WTC11 (cell line): ENCODE measurements around the gene FUZ. TPM values are rescaled to one million over a fixed set of nuclear protein-coding genes. Genes with fewer than 3 reads are reported as not detected.

Source experiments
- ATAC-seq: fragments of 200-7000 bp; cut with Tn5 transposase; 2 replicates; pipeline ENCODE4 v1.10.0; 2021; ENCODE audit warnings: mild to moderate bottlenecking, moderate library complexity
- CTCF ChIA-PET: fragments of 300-600 bp; sonication (Branson Sonifier 250); formaldehyde crosslinking; loops from one replicate; lab custom pipeline; 2021; ENCODE audit warnings: antibody characterized with exemption; lab: Charles Lee
- POLR2A ChIA-PET: fragments of 350-600 bp; sonication (Branson Sonifier 250); formaldehyde crosslinking; loops from one replicate; lab custom pipeline; 2021; ENCODE audit warnings: antibody characterized with exemption; lab: Charles Lee
- DNase-seq: peaks from one replicate; pipeline ENCODE4 v3.0.0; 2021; ENCODE audit warnings: low spot score
- H3K27ac Mint-ChIP-seq: 2 replicates; pipeline ENCODE4 v1.8.0; 2021; ENCODE audit warnings: mixed read lengths
- H3K27me3 Mint-ChIP-seq: 2 replicates; pipeline ENCODE4 v1.8.0; 2021; ENCODE audit warnings: low read depth, mild to moderate bottlenecking, moderate library complexity, mixed read lengths
- H3K36me3 Mint-ChIP-seq: 2 replicates; pipeline ENCODE4 v1.8.0; 2021; ENCODE audit warnings: mixed read lengths
- H3K4me1 Mint-ChIP-seq: 2 replicates; pipeline ENCODE4 v1.8.0; 2022; ENCODE audit warnings: mixed read lengths
- H3K4me3 Mint-ChIP-seq: 2 replicates; pipeline ENCODE4 v1.8.0; 2021; ENCODE audit warnings: mild to moderate bottlenecking, moderate library complexity, mixed read lengths
- H3K9me3 Mint-ChIP-seq: 2 replicates; pipeline ENCODE4 v1.8.0; 2021; ENCODE audit warnings: mixed read lengths
- ATF1 ChIP-seq: sonication (generic); formaldehyde crosslinking; IDR thresholded peaks from 2 replicates; pipeline ENCODE4 v1.8.1; 2023; ENCODE audit warnings: mild to moderate bottlenecking, moderate library complexity, missing genetic modification reagents
- CREB1 ChIP-seq: sonication (generic); formaldehyde crosslinking; IDR thresholded peaks from 2 replicates; pipeline ENCODE4 v1.8.0; 2023; ENCODE audit warnings: mild to moderate bottlenecking, missing genetic modification reagents
- ESRRA ChIP-seq: sonication (generic); formaldehyde crosslinking; IDR thresholded peaks from 2 replicates; pipeline ENCODE4 v1.8.1; 2022; ENCODE audit warnings: mild to moderate bottlenecking, missing genetic modification reagents, borderline replicate concordance
- ETV6 ChIP-seq: sonication (generic); formaldehyde crosslinking; IDR thresholded peaks from 2 replicates; pipeline ENCODE4 v1.8.1; 2022; ENCODE audit warnings: mild to moderate bottlenecking, missing genetic modification reagents
- FOXK1 ChIP-seq: sonication (generic); formaldehyde crosslinking; IDR thresholded peaks from 2 replicates; pipeline ENCODE4 v1.8.0; 2022; ENCODE audit warnings: mild to moderate bottlenecking, moderate library complexity, missing genetic modification reagents
- GABPB1 ChIP-seq: sonication (generic); formaldehyde crosslinking; IDR thresholded peaks from 2 replicates; pipeline ENCODE4 v1.8.1; 2023; ENCODE audit warnings: mild to moderate bottlenecking, missing genetic modification reagents
- IRF2 ChIP-seq: sonication (generic); formaldehyde crosslinking; IDR thresholded peaks from 2 replicates; pipeline ENCODE4 v1.8.0; 2022; ENCODE audit warnings: low read depth, missing genetic modification reagents, borderline replicate concordance
- NFYB ChIP-seq: sonication (generic); formaldehyde crosslinking; conservative IDR thresholded peaks from 2 replicates; pipeline ENCODE4 v1.8.0; 2022; ENCODE audit warnings: low read depth, missing genetic modification reagents
- NR1H2 ChIP-seq: sonication (generic); formaldehyde crosslinking; IDR thresholded peaks from 2 replicates; pipeline ENCODE4 v1.9.0; 2021; ENCODE audit warnings: mild to moderate bottlenecking, moderate library complexity, missing genetic modification reagents
- OVOL2 ChIP-seq: fragments of 250-450 bp; sonication (Bioruptor Pico); IDR thresholded peaks from 2 replicates; pipeline ENCODE4 v1.9.0; 2021; ENCODE audit warnings: mild to moderate bottlenecking, borderline replicate concordance
- RELA ChIP-seq: sonication (generic); formaldehyde crosslinking; IDR thresholded peaks from 2 replicates; pipeline ENCODE4 v1.8.1; 2022; ENCODE audit warnings: missing genetic modification reagents, mild to moderate bottlenecking, borderline replicate concordance
- RORB ChIP-seq: fragments of 250-450 bp; sonication (Bioruptor Pico); IDR thresholded peaks from 2 replicates; pipeline ENCODE4 v1.9.0; 2021; ENCODE audit warnings: mild to moderate bottlenecking
- SMAD4 ChIP-seq: sonication (generic); formaldehyde crosslinking; IDR thresholded peaks from 2 replicates; pipeline ENCODE4 v1.8.0; 2022; ENCODE audit warnings: mild to moderate bottlenecking, missing genetic modification reagents
- ZBTB21 ChIP-seq: sonication (generic); formaldehyde crosslinking; IDR thresholded peaks from 2 replicates; pipeline ENCODE4 v1.8.1; 2023; ENCODE audit warnings: mild to moderate bottlenecking, missing genetic modification reagents, borderline replicate concordance
- ZNF263 ChIP-seq: sonication (generic); formaldehyde crosslinking; IDR thresholded peaks from 2 replicates; pipeline ENCODE4 v1.8.1; 2022; ENCODE audit warnings: low read depth, mild to moderate bottlenecking, moderate library complexity, missing genetic modification reagents
- ZNF396 ChIP-seq: fragments of 250-450 bp; sonication (Bioruptor Pico); IDR thresholded peaks from 2 replicates; pipeline ENCODE4 v1.8.0; 2021; ENCODE audit warnings: mild to moderate bottlenecking, moderate library complexity, borderline replicate concordance
- ZNF416 ChIP-seq: fragments of 250-450 bp; sonication (Bioruptor Pico); IDR thresholded peaks from 2 replicates; pipeline ENCODE4 v1.9.0; 2021; ENCODE audit warnings: mild to moderate bottlenecking, inconsistent platforms
- ZNF423 ChIP-seq: fragments of 250-450 bp; sonication (Bioruptor Pico); IDR thresholded peaks from 2 replicates; pipeline ENCODE4 v2.1.2; 2022; ENCODE audit warnings: mild to moderate bottlenecking, moderate library complexity
- ZNF671 ChIP-seq: fragments of 250-450 bp; sonication (Bioruptor Pico); IDR thresholded peaks from 2 replicates; pipeline ENCODE4 v1.8.0; 2021; ENCODE audit warnings: mild to moderate bottlenecking
- total RNA-seq: library from RNA; stranded (reverse); gene quantifications from 3 replicates; pipeline ENCODE4 v1.2.3, GENCODE V29; 2021
- TF ChIP-seq, protein P1 (sequence below): sonication (generic); formaldehyde crosslinking; IDR thresholded peaks from 2 replicates; pipeline ENCODE4 v1.8.1; 2023; ENCODE audit warnings: mild to moderate bottlenecking, moderate library complexity, missing genetic modification reagents
- TF ChIP-seq, protein P2 (sequence below): sonication (generic); formaldehyde crosslinking; conservative IDR thresholded peaks from 2 replicates; pipeline ENCODE4 v1.8.1; 2022; ENCODE audit warnings: mild to moderate bottlenecking, missing genetic modification reagents
- TF ChIP-seq, protein P3 (sequence below): sonication (generic); formaldehyde crosslinking; IDR thresholded peaks from 2 replicates; pipeline ENCODE4 v1.8.1; 2022; ENCODE audit warnings: mild to moderate bottlenecking, missing genetic modification reagents, moderate library complexity, borderline replicate concordance
- TF ChIP-seq, protein P4 (sequence below): fragments of 250-450 bp; sonication (Bioruptor Pico); IDR thresholded peaks from 2 replicates; pipeline ENCODE4 v1.9.0; 2021; ENCODE audit warnings: mild to moderate bottlenecking
- TF ChIP-seq, protein P5 (sequence below): sonication (generic); formaldehyde crosslinking; IDR thresholded peaks from 2 replicates; pipeline ENCODE4 v1.8.1; 2022; ENCODE audit warnings: missing genetic modification reagents, borderline replicate concordance
- TF ChIP-seq, protein P6 (sequence below): sonication (generic); formaldehyde crosslinking; IDR thresholded peaks from 2 replicates; pipeline ENCODE4 v1.8.1; 2023; ENCODE audit warnings: mild to moderate bottlenecking, missing genetic modification reagents
- TF ChIP-seq, protein P7 (sequence below): sonication (generic); formaldehyde crosslinking; IDR thresholded peaks from 2 replicates; pipeline ENCODE4 v1.8.0; 2022; ENCODE audit warnings: mild to moderate bottlenecking, missing genetic modification reagents

The FUZ gene
- total RNA-seq, 1 experiment from 2014 or later = 35.1 TPM

DNA sequence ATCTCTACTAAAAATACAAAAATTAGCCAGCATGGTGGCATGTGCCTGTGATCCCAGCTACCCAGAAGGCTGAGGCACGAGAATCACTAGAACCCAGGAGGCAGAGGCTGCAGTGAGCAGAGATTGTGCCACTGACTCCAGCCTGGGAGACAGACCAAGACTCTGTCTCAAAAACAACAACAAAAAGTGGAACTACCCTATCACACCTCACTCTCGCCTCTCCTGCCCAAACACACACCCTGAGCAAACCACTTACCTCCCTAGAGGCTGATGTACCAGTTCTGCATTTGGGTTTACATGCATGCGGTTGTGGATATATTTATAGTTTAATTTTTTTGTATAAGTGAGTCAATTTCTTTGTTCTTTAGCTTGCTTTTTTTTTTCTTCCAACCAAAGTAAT is 30.2 kb upstream of the FUZ start:
- no peak for ATAC-seq
- Mint-ChIP-seq H3K9me3 (peaks cover 3% of the 10 kb centered on the region; the same call in 1 of the 2 replicates), H3K4me1 (no peaks in the 10 kb centered on the region), H3K27me3 (no peaks in the 10 kb centered on the region; the same call in 1 of the 2 replicates), H3K4me3 (no peak overlapping the region), H3K36me3 (peaks cover 22% of the 10 kb centered on the region), H3K27ac (no peak overlapping the region)
- ChIA-PET POLR2A (interaction anchor here (0.6 kb wide), 1 partner anchor 92 kb away, joined by 3 read pairs; no protein-coding TSS in a partner anchor), CTCF (interaction anchor here (0.6 to 1.5 kb wide), 3 partner anchors 65 to 172 kb away, joined by 3 read pairs; partner anchors contain the start of gene AP2A1)
- TF ChIP-seq ZNF263 (CRISPR knock-in tag) = no peak
- no peak for TF ChIP-seq ZBTB21 (CRISPR knock-in tag)
- TF ChIP-seq ZNF671 (CRISPR knock-in tag) = no peak
- TF ChIP-seq, protein P1, sequence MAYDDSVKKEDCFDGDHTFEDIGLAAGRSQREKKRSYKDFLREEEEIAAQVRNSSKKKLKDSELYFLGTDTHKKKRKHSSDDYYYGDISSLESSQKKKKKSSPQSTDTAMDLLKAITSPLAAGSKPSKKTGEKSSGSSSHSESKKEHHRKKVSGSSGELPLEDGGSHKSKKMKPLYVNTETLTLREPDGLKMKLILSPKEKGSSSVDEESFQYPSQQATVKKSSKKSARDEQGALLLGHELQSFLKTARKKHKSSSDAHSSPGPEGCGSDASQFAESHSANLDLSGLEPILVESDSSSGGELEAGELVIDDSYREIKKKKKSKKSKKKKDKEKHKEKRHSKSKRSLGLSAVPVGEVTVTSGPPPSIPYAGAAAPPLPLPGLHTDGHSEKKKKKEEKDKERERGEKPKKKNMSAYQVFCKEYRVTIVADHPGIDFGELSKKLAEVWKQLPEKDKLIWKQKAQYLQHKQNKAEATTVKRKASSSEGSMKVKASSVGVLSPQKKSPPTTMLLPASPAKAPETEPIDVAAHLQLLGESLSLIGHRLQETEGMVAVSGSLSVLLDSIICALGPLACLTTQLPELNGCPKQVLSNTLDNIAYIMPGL (CRISPR knock-in tag) = no peak
- no peak for TF ChIP-seq FOXK1 (CRISPR knock-in tag)
- TF ChIP-seq SMAD4 (CRISPR knock-in tag) = no peak
- no peak for TF ChIP-seq ATF1 (CRISPR knock-in tag)
- TF ChIP-seq IRF2 = no peak
- TF ChIP-seq NR1H2 (CRISPR knock-in tag) = no peak
- TF ChIP-seq ETV6 = no peak
- TF ChIP-seq RORB = no peak
- no peak for TF ChIP-seq ZNF416 (CRISPR knock-in tag)
- TF ChIP-seq, protein P2, sequence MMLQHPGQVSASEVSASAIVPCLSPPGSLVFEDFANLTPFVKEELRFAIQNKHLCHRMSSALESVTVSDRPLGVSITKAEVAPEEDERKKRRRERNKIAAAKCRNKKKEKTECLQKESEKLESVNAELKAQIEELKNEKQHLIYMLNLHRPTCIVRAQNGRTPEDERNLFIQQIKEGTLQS (CRISPR knock-in tag) = no peak
- no peak for TF ChIP-seq GABPB1 (CRISPR knock-in tag)
- TF ChIP-seq RELA (CRISPR knock-in tag) = no peak
- TF ChIP-seq ZNF423 (CRISPR knock-in tag) = no peak
- no peak for DNase-seq

DNA sequence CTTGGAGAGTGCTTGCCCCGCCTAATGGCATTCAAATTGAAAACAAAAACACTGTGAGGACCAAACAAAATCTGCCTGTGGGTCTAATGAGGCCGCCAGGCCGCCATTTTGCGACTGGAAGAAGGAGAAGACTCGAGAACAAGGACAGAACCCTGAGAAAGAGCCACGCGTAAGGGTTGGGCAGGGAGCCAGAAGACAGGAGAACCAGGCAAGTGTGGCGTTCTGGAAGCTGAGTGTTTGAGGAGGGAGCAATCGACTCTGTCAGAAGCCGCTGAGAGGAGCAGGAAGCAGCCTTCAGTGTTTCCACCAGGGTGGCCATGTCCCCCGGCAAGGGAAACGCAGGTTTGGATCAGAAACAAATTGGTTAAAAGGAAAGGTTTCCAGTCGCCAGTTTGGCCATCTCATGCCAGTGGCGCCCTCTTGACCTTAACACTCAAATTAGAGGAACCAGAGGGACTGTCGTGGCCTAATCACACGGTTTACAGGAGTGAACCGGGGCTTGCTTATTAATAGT is 27.7 kb upstream of the FUZ start:
- Mint-ChIP-seq H3K27me3 (no peaks in the 10 kb centered on the region), H3K4me1 (no peaks in the 10 kb centered on the region), H3K9me3 (no peaks in the 10 kb centered on the region), H3K27ac (peak overlapping the region; percentile 38), H3K4me3 (no peak overlapping the region), H3K36me3 (peaks cover 32% of the 10 kb centered on the region)
- no peak for ATAC-seq
- no peak for DNase-seq
- ChIA-PET POLR2A (no interaction called here), CTCF (interaction anchor here (1.1 kb wide), 1 partner anchor 28 kb away, joined by 4 read pairs; the partner anchor contains the start of gene FUZ)
- no peak for TF ChIP-seq OVOL2 (CRISPR knock-in tag)
- TF ChIP-seq ZNF416 (CRISPR knock-in tag) = no peak
- TF ChIP-seq, protein P3, sequence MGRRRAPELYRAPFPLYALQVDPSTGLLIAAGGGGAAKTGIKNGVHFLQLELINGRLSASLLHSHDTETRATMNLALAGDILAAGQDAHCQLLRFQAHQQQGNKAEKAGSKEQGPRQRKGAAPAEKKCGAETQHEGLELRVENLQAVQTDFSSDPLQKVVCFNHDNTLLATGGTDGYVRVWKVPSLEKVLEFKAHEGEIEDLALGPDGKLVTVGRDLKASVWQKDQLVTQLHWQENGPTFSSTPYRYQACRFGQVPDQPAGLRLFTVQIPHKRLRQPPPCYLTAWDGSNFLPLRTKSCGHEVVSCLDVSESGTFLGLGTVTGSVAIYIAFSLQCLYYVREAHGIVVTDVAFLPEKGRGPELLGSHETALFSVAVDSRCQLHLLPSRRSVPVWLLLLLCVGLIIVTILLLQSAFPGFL (CRISPR knock-in tag) = no peak
- TF ChIP-seq, protein P4, sequence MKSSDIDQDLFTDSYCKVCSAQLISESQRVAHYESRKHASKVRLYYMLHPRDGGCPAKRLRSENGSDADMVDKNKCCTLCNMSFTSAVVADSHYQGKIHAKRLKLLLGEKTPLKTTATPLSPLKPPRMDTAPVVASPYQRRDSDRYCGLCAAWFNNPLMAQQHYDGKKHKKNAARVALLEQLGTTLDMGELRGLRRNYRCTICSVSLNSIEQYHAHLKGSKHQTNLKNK (CRISPR knock-in tag) = no peak
- TF ChIP-seq ESRRA (CRISPR knock-in tag) = no peak
- TF ChIP-seq RELA (CRISPR knock-in tag) = no peak
- TF ChIP-seq NFYB = no peak
- no peak for TF ChIP-seq NR1H2 (CRISPR knock-in tag)
- TF ChIP-seq ZNF396 (CRISPR knock-in tag) = no peak
- TF ChIP-seq, protein P5, sequence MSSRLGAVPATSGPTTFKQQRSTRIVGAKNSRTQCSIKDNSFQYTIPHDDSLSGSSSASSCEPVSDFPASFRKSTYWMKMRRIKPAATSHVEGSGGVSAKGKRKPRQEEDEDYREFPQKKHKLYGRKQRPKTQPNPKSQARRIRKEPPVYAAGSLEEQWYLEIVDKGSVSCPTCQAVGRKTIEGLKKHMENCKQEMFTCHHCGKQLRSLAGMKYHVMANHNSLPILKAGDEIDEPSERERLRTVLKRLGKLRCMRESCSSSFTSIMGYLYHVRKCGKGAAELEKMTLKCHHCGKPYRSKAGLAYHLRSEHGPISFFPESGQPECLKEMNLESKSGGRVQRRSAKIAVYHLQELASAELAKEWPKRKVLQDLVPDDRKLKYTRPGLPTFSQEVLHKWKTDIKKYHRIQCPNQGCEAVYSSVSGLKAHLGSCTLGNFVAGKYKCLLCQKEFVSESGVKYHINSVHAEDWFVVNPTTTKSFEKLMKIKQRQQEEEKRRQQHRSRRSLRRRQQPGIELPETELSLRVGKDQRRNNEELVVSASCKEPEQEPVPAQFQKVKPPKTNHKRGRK = no peak
- no peak for TF ChIP-seq CREB1 (CRISPR knock-in tag)
- TF ChIP-seq, protein P6, sequence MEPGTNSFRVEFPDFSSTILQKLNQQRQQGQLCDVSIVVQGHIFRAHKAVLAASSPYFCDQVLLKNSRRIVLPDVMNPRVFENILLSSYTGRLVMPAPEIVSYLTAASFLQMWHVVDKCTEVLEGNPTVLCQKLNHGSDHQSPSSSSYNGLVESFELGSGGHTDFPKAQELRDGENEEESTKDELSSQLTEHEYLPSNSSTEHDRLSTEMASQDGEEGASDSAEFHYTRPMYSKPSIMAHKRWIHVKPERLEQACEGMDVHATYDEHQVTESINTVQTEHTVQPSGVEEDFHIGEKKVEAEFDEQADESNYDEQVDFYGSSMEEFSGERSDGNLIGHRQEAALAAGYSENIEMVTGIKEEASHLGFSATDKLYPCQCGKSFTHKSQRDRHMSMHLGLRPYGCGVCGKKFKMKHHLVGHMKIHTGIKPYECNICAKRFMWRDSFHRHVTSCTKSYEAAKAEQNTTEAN (CRISPR knock-in tag) = no peak
- TF ChIP-seq, protein P7, sequence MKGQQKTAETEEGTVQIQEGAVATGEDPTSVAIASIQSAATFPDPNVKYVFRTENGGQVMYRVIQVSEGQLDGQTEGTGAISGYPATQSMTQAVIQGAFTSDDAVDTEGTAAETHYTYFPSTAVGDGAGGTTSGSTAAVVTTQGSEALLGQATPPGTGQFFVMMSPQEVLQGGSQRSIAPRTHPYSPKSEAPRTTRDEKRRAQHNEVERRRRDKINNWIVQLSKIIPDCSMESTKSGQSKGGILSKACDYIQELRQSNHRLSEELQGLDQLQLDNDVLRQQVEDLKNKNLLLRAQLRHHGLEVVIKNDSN (CRISPR knock-in tag) = no peak
